K562 (cell line): ENCODE data around the gene DARS2. TPM values are rescaled to one million over a fixed set of nuclear protein-coding genes. Genes with fewer than 3 reads are reported as not detected.
A peak's percentile ranks its signal among the peaks of the same experiment; 100 is the strongest.

Experiments
- BMI1 ChIP-seq: fragments of 150-350 bp; IDR thresholded peaks from 2 replicates; pipeline ENCODE4 v1.6.1; 2014; ENCODE audit warnings: low read length
- DNMT1 ChIP-seq: fragments of 450-650 bp; IDR thresholded peaks from 2 replicates; pipeline ENCODE4 v1.6.1; 2016; ENCODE audit warnings: antibody characterized with exemption, mild to moderate bottlenecking
- ELF1 ChIP-seq: fragments of 200-800 bp; sonication (Bioruptor generic); IDR thresholded peaks from 2 replicates; pipeline ENCODE4 v1.6.1; 2016; ENCODE audit warnings: missing genetic modification characterization, missing compliant biosample characterization
- GABPA ChIP-seq: fragments of 200-800 bp; sonication (Bioruptor generic); conservative IDR thresholded peaks from 2 replicates; pipeline ENCODE4 v1.6.1; 2016; ENCODE audit warnings: low read depth, missing genetic modification characterization, missing compliant biosample characterization
- IFI16 ChIP-seq: fragments of 250-450 bp; sonication (Bioruptor Pico); IDR thresholded peaks from 2 replicates; pipeline ENCODE4 v2.1.2; 2022; ENCODE audit warnings: mild to moderate bottlenecking, inconsistent platforms
- KLF6 ChIP-seq: fragments of 250-450 bp; sonication (Bioruptor Pico); IDR thresholded peaks from 2 replicates; pipeline ENCODE4 v1.4.0; 2020; ENCODE audit warnings: mild to moderate bottlenecking, moderate library complexity, borderline replicate concordance
- L3MBTL2 ChIP-seq: fragments of 450-650 bp; IDR thresholded peaks from 2 replicates; pipeline ENCODE4 v1.6.1; 2016; ENCODE audit warnings: mild to moderate bottlenecking, moderate library complexity
- NEUROD1 ChIP-seq: fragments of 150-350 bp; IDR thresholded peaks from 2 replicates; pipeline ENCODE4 v1.6.1; 2014; ENCODE audit warnings: borderline replicate concordance, low read length, low read depth; ENCODE audit not compliant: partially characterized antibody
- NR2F6 ChIP-seq: fragments of 450-650 bp; formaldehyde crosslinking; IDR thresholded peaks from 2 replicates; pipeline ENCODE4 v1.4.0; 2020; ENCODE audit warnings: mild to moderate bottlenecking
- SP1 ChIP-seq: sonication (generic); formaldehyde crosslinking; IDR thresholded peaks from 2 replicates; pipeline ENCODE4 v1.8.1; 2022; ENCODE audit warnings: mild to moderate bottlenecking, missing genetic modification reagents
- ZBTB33 ChIP-seq: sonication (generic); formaldehyde crosslinking; IDR thresholded peaks from 2 replicates; pipeline ENCODE4 v1.8.1; 2023; ENCODE audit warnings: mild to moderate bottlenecking, missing genetic modification reagents
- ZFP36 ChIP-seq: fragments of 150-350 bp; IDR thresholded peaks from 2 replicates; pipeline ENCODE4 v1.6.1; 2018; ENCODE audit warnings: low read length, low read depth; ENCODE audit not compliant: partially characterized antibody
- ZFPM2 ChIP-seq: fragments of 250-450 bp; sonication (Bioruptor Pico); IDR thresholded peaks from 2 replicates; pipeline ENCODE4 v1.5.1; 2022; ENCODE audit warnings: mild to moderate bottlenecking
- ZNF146 ChIP-seq: IDR thresholded peaks from one replicate; pipeline ENCODE4 v1.6.1; 2018; ENCODE audit warnings: missing compliant biosample characterization; ENCODE audit not compliant: unreplicated experiment
- ZNF699 ChIP-seq: fragments of 250-450 bp; sonication (Bioruptor Pico); IDR thresholded peaks from 2 replicates; pipeline ENCODE4 v1.8.0; 2021; ENCODE audit warnings: mild to moderate bottlenecking, moderate library complexity; ENCODE audit not compliant: insufficient replicate concordance
- polyA plus RNA-seq, 8 experiments: library from polyadenylated mRNA; depleted of rRNA in 4 of 8; stranded (reverse) in 5 of 8; unstranded in 3 of 8; fragments of >200 nt; fragmentation: Nextera tagmentation in 2 of 8; fragmentation: Illumina TruSeq in 1 of 8; extraction: Ambion mirVana in 2 of 8; extraction: Trizol in 1 of 8; gene quantifications; 2 replicates each; pipeline versions ENCODE4 v1.2.1 to v1.2.3, GENCODE V29; 2011 to 2014; ENCODE audit warnings: inconsistent platforms in 1 of 8, missing spikeins in 1 of 8
- total RNA-seq, 7 experiments: library from RNA; depleted of rRNA in 6 of 7; stranded (reverse); fragments of >200 nt in 6 of 7; fragmentation: Illumina TruSeq in 2 of 7; extraction: Trizol in 2 of 7; gene quantifications; 2 replicates each; pipeline versions ENCODE4 v1.2.1 to v1.2.3, GENCODE V29; 2011 to 2021; ENCODE audit warnings: low replicate concordance in 1 of 7
- TF ChIP-seq, protein P1 (sequence below): fragments of 250-450 bp; sonication (Bioruptor Pico); IDR thresholded peaks from 2 replicates; pipeline ENCODE4 v1.5.0; 2021; ENCODE audit warnings: mild to moderate bottlenecking, moderate library complexity
- TF ChIP-seq, protein P2 (sequence below): fragments of 250-450 bp; sonication (Bioruptor Pico); IDR thresholded peaks from 2 replicates; pipeline ENCODE4 v1.8.0; 2022; ENCODE audit warnings: inconsistent platforms
- TF ChIP-seq, protein P3 (sequence below): fragments of 450-650 bp; IDR thresholded peaks from one replicate; pipeline ENCODE4 v1.6.1; 2018; ENCODE audit warnings: mild to moderate bottlenecking, moderate library complexity; ENCODE audit not compliant: partially characterized antibody

DARS2 gene
- total and polyA plus RNA-seq, 9 of the 15 experiments (the other 6 are each of a cell fraction or from before 2014, with no cell fraction given): 36.4 to 96.7 (median 68.6) TPM

GRCh38 chr1:173824315-173825081, at the start of gene DARS2, which contains the start of gene CENPL (continued):
- TF ChIP-seq, protein P1, sequence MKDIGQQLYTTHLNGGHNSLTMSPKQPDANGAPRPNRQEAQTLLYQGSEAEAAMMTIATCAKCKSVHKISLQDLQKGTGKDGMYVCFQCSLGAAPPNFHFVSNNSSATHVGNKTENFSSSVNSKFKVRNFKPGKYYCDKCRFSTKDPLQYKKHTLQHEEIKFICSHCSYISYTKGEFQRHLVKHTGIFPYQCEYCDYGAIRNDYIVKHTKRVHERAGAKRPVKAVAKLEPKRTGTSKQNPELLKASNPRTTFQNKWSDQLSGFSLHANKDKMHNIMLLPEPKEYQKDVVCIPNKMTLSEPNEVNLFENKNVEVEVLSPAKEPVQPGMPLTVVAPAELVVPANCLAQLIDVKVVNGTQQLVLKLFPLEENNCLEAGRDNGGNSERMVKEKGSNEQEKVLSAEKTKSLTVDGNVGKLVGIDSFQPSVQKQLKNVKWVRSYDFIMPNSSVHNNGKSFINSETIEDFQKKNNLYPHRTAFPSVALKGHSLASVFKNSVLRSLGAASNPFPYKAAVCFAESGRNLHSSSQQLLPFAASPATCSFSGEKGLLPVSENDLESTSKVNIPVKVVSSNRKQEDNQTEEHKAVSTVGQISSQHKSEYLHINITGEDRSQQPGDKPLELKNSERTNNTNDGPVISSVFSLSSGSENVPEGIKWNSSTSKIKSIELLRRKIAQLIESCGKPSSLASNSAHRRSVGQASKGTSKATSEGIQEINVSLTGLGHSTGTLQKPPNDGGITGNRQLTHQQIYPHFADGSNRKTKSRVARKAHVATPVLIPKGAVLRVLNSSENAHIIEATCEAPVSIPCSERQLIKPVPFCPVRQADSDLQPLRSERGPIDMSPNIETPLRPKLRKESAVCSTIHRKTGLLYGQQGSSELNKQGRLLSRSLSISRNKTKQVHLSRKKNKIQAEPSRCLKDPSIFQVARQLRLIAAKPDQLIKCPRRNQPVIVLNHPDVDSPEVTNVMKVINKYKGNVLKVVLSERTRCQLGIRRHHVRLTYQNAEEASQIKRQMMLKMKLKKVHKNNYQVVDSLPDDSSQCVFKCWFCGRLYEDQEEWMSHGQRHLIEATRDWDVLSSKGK (CRISPR knock-in tag): no peak
- TF ChIP-seq ZFPM2 (CRISPR knock-in tag) (no peak), NEUROD1 (no peak), ELF1 (tag) (peak; percentile 99), SP1 (peak; percentile 90), L3MBTL2 (peak; percentile 87), KLF6 (peak; percentile 70; the same call in 1 of the 2 replicates), ZNF146 (CRISPR knock-in tag) (no peak), DNMT1 (peak; percentile 24), BMI1 (no peak), ZFP36 (peak; percentile 25), ZBTB33 (CRISPR knock-in tag) (peak; percentile 14; the same call in 1 of the 2 replicates), ZNF699 (no peak), NR2F6 (CRISPR knock-in tag) (no peak), GABPA (tag) (peak; percentile 94), IFI16 (CRISPR knock-in tag) (no peak)
- TF ChIP-seq, protein P2, sequence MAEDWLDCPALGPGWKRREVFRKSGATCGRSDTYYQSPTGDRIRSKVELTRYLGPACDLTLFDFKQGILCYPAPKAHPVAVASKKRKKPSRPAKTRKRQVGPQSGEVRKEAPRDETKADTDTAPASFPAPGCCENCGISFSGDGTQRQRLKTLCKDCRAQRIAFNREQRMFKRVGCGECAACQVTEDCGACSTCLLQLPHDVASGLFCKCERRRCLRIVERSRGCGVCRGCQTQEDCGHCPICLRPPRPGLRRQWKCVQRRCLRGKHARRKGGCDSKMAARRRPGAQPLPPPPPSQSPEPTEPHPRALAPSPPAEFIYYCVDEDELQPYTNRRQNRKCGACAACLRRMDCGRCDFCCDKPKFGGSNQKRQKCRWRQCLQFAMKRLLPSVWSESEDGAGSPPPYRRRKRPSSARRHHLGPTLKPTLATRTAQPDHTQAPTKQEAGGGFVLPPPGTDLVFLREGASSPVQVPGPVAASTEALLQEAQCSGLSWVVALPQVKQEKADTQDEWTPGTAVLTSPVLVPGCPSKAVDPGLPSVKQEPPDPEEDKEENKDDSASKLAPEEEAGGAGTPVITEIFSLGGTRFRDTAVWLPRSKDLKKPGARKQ (CRISPR knock-in tag): no peak
- TF ChIP-seq, protein P3, sequence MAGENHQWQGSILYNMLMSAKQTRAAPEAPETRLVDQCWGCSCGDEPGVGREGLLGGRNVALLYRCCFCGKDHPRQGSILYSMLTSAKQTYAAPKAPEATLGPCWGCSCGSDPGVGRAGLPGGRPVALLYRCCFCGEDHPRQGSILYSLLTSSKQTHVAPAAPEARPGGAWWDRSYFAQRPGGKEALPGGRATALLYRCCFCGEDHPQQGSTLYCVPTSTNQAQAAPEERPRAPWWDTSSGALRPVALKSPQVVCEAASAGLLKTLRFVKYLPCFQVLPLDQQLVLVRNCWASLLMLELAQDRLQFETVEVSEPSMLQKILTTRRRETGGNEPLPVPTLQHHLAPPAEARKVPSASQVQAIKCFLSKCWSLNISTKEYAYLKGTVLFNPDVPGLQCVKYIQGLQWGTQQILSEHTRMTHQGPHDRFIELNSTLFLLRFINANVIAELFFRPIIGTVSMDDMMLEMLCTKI: no peak
